Right lobe of liver (tissue), 6 donors: ENCODE data around the gene PNLDC1. TPM values are rescaled to one million over a fixed set of nuclear protein-coding genes. Genes with fewer than 3 reads are reported as not detected.
"Not testable (repeated sequence)": the region's sequence is repeated elsewhere in the genome, so short reads cannot be mapped to it uniquely, and the experiment has no call there.

Source experiments
- ATAC-seq, 4 donors: fragments of 200-7000 bp; cut with Tn5 transposase; one replicate each; pipeline ENCODE4 v1.9.1; 2020; ENCODE audit warnings: mild to moderate bottlenecking in 4 of 4, moderate library complexity in 4 of 4
- DNase-seq, 3 donors: peaks; one replicate each; pipeline ENCODE4 v3.0.0-alpha.2; 2020
- H3K27ac ChIP-seq, 3 donors: fragments of 200-600 bp; one replicate each; pipeline ENCODE4 v1.8.0; 2022
- H3K27me3 ChIP-seq, 2 donors: fragments of 200-600 bp; one replicate each; pipeline ENCODE4 v1.8.0; 2022
- H3K36me3 ChIP-seq, 4 donors: fragments of 200-600 bp; sonication (generic) in 1 of 4; one replicate each; pipeline versions ENCODE4 v1.5.1 to v1.8.0; 2017 to 2022; ENCODE audit warnings: control low read depth in 1 of 4
- H3K4me1 ChIP-seq, 4 donors: fragments of 200-600 bp; sonication (generic) in 1 of 4; one replicate each; pipeline versions ENCODE4 v1.5.1 to v1.8.0; 2017 to 2022; ENCODE audit warnings: control low read depth in 1 of 4
- H3K4me3 ChIP-seq, 3 donors: fragments of 200-600 bp; one replicate each; pipeline ENCODE4 v1.8.0; 2022
- H3K9me3 ChIP-seq, 4 donors: fragments of 200-600 bp; sonication (generic) in 1 of 4; one replicate each; pipeline versions ENCODE4 v1.5.1 to v1.8.0; 2017 to 2022; ENCODE audit warnings: control low read depth in 1 of 4
- POLR2A ChIP-seq: fragments of 450-650 bp; IDR thresholded peaks from one replicate; pipeline ENCODE4 v1.6.1; 2017; ENCODE audit warnings: antibody characterized with exemption, mild to moderate bottlenecking
- WGBS: methylation state at CpG from one replicate; pipeline ENCODE4 v1.1.6; 2018; ENCODE audit warnings: low coverage, low lambda C conversion rate; ENCODE audit not compliant: insufficient coverage; ENCODE audit errors: missing lambda C conversion rate; 5-methylcytosine and 5-hydroxymethylcytosine counted together
- intact Hi-C, 2 donors: fragments of 100-400 bp; cut with DNase I; formaldehyde crosslinking; loops; one replicate each; pipeline versions ENCODE4 v1.11.2 to v1.14.1; 2022
- total RNA-seq, 6 experiments: library from RNA; depleted of rRNA in 2 of 6; stranded (reverse); fragments of >200 nt in 2 of 6; fragmentation: NEBNext Ultra II Directional in 3 of 6; extraction: Animal tissue kit (Norgen Biotek cat#: 25700) in 3 of 6; gene quantifications; one replicate each; pipeline versions ENCODE4 v1.1.0 to v1.2.4, GENCODE V29; 2016 to 2023
- TF ChIP-seq, protein P1 (sequence below), 4 donors: fragments of 200-600 bp in 3 of 4; fragments of 450-650 bp in 1 of 4; IDR thresholded peaks; one replicate each; pipeline versions ENCODE4 v1.5.1 to v1.8.0; 2016 to 2022; ENCODE audit warnings: antibody characterized with exemption in 4 of 4, mild to moderate bottlenecking in 2 of 4
- donor health status: DM: no; HTN: yes; CAD: no.
- donor health status: DM: no; HTN: no; CAD: no.
- donor health status: DM: no; HTN: no; CAD: no.
- donor health status: DM: no; HTN: yes; CAD: no.
- donor health status: DM: no; HTN: yes; CAD: no.

Gene PNLDC1
- total RNA-seq, 6 experiments from 2014 or later: 0.15 TPM; not detected in 5

DNA sequence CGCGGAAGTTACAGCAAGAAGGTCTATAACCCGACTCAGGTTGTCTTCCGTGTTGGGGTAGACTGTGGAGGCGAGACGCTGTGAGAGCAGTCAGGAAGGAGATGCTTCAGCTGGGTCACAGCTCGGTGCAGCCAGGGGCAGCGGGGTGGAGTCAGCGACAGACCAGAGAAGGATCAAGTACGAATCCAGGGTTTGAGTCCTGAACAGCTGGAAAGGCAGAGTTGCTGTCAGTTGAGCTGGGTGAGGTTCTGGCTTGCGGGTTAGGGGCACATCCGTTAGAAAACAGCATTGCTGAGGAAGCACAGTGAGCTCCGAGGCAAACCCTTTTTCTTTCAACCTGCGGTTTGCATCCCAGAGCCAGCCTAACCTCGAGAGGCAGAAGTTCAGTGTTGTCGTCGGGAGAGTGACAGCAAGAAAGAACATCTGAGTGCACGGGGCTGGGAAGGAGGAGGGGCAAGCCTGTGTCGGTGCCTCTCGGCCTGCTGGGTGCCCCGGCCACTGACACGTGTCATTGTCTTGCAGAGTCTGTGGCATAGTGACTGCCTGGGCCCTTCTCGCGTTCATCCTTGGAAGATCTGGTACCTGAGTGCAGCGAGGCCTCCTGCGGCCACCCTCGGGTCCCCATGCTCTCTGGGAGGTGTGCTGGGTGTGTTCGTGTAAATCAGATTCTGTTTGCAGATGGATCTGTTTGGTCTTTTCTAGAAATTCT lies 20.0 kb downstream of the PNLDC1 start:
- no peak for DNase-seq
- ATAC-seq: peak in 2 of 4 donors; percentile 7 to 17
- H3K9me3 ChIP-seq: no peaks in the 10 kb centered on the region
- H3K36me3 ChIP-seq: no peaks in the 10 kb centered on the region
- H3K4me3 ChIP-seq: no peak overlapping the region
- intact Hi-C loops: no loop called here
- 67% methylated on average over 14 of the region's 28 CpGs for WGBS
- H3K27me3 ChIP-seq: no peaks in the 10 kb centered on the region
- H3K27ac ChIP-seq: no peak overlapping the region
- no peaks in the 10 kb centered on the region for H3K4me1 ChIP-seq
- TF ChIP-seq, protein P1, sequence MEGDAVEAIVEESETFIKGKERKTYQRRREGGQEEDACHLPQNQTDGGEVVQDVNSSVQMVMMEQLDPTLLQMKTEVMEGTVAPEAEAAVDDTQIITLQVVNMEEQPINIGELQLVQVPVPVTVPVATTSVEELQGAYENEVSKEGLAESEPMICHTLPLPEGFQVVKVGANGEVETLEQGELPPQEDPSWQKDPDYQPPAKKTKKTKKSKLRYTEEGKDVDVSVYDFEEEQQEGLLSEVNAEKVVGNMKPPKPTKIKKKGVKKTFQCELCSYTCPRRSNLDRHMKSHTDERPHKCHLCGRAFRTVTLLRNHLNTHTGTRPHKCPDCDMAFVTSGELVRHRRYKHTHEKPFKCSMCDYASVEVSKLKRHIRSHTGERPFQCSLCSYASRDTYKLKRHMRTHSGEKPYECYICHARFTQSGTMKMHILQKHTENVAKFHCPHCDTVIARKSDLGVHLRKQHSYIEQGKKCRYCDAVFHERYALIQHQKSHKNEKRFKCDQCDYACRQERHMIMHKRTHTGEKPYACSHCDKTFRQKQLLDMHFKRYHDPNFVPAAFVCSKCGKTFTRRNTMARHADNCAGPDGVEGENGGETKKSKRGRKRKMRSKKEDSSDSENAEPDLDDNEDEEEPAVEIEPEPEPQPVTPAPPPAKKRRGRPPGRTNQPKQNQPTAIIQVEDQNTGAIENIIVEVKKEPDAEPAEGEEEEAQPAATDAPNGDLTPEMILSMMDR (IDR thresholded peaks at IDR 0.05): no peak
- TF ChIP-seq POLR2A: no peak

DNA sequence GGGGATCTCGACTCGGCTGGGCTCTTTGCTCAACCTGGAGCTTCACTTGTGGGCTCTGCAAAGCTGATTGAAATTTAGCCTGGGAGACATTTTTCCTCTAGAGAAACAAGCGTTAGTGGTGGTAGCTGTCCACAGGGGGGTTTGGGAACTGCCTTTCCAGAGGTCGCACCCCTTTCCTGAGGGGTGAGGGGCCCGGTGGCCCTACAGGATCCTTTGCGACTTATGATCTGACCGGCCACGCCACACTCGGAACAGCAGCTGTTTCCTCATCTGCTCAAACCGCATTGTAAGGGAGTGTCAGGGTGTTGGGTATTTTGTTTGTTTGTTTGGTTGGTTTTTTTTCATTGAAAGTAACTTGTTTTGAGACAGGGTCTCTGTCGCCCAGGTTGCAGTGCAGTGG lies 21.0 kb downstream of the PNLDC1 start:
- Histone ChIP-seq H3K36me3 (no peaks in the 10 kb centered on the region), H3K27ac (no peak overlapping the region), H3K27me3 (no peaks in the 10 kb centered on the region), H3K9me3 (no peaks in the 10 kb centered on the region), H3K4me3 (no peak overlapping the region), H3K4me1 (no peaks in the 10 kb centered on the region)
- ATAC-seq (no peak), DNase-seq (no peak)
- WGBS: 57% methylated on average over 9 of the region's 11 CpGs
- intact Hi-C loops: no loop called here
- no peak for TF ChIP-seq POLR2A
- TF ChIP-seq, protein P1 (IDR thresholded peaks at IDR 0.05): no peak

DNA sequence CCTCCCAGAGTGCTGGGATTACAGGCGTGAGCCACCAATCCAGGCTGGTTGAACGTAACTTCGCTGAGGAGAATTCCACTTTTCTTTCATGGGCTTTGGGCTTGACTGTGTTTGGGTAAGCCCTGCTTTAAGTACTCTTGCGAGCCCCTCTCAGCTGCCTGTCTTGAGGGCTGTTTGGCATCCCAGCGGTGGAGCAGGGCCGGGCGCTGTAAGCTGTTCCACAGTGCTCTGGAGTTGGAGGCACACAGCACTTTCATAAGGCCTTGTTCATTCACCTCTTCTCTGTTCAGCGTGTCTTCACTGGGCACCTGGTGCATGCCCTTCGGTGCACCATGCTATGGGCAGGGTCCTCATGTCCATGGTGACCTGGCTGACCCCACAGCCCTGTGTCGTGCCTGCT lies 21.6 kb downstream of the PNLDC1 start:
- TF ChIP-seq, protein P1 (IDR thresholded peaks at IDR 0.05): no peak
- no peak for TF ChIP-seq POLR2A
- Histone ChIP-seq H3K4me3 (no peak overlapping the region), H3K4me1 (no peaks in the 10 kb centered on the region), H3K9me3 (no peaks in the 10 kb centered on the region), H3K36me3 (no peaks in the 10 kb centered on the region), H3K27ac (no peak overlapping the region), H3K27me3 (no peaks in the 10 kb centered on the region)
- 90% methylated on average over 4 of the region's 10 CpGs for WGBS
- intact Hi-C loops: no loop called here
- DNase-seq: no peak
- no peak for ATAC-seq

DNA sequence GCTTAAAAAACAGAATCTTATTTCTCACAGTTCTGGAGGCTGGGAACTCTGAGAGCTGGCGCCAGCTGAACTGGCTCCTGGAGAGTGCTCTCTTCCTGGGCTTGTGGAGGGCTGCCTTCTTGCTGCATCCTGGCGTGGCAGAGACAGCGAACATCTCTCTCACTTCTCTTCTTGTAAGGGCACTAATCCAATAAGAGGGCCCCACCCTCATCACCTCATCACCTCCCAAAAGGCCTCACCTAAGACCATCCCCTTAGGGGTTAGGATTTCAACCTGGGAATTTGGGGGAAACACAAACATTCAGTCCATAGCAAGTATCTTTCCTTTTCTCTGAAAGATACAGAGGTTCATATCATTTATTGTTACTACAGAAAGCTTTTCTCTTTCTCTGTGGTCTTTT lies 23.9 kb downstream of the PNLDC1 start:
- intact Hi-C loops: no loop called here
- Histone ChIP-seq H3K4me3 (no peak overlapping the region), H3K4me1 (no peaks in the 10 kb centered on the region), H3K27ac (no peak overlapping the region), H3K27me3 (no peaks in the 10 kb centered on the region), H3K9me3 (no peaks in the 10 kb centered on the region), H3K36me3 (no peaks in the 10 kb centered on the region)
- ATAC-seq (no peak), DNase-seq (no peak)
- no peak for TF ChIP-seq POLR2A
- TF ChIP-seq, protein P1 (IDR thresholded peaks at IDR 0.05): no peak
- WGBS: 89% methylated on average over 3 of the region's 3 CpGs

DNA sequence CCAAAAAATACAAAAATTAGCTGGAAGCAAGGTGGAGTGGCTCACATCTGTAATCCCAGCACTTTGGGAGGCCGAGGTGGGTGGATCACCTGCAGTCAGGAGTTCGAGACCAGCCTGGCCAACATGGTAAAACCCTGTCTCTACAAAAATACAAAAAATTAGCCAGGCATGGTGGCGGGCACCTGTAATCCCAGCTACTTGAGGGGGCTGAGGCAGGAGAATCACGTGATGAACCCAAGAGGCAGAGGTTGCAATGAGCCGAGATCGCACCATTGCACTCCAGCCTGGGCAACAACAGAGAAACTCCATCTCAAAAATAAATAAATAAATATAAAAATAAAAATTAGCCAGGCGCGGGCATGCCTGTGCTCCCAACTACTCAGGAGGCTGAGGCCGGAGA lies 24.6 kb downstream of the PNLDC1 start:
- DNase-seq, H3K36me3 ChIP-seq, H3K4me3 ChIP-seq, ATAC-seq, H3K27me3 ChIP-seq, intact Hi-C loops, H3K4me1 ChIP-seq, H3K9me3 ChIP-seq, H3K27ac ChIP-seq: not testable (repeated sequence)
- WGBS: 92% methylated on average over 8 of the region's 9 CpGs
